C4-2B (cell line): ENCODE results near the gene GNG8.

Source experiments
- H3K27ac ChIP-seq: fragments of 450-650 bp; 2 replicates; pipeline ENCODE4 v1.5.1; 2017
- CTCF ChIP-seq: fragments of 450-650 bp; conservative IDR thresholded peaks from 2 replicates; pipeline ENCODE4 v1.5.1; 2017; ENCODE audit warnings: mild to moderate bottlenecking
- ZFX ChIP-seq: fragments of 450-650 bp; IDR thresholded peaks from 2 replicates; pipeline ENCODE4 v1.6.1; 2017

GNG8 gene

GRCh38 chr19:46598372-46598917 is 37.6 kb downstream of the GNG8 start:
- H3K27ac ChIP-seq: no peak overlapping the region
- no peak for TF ChIP-seq CTCF
- no peak for TF ChIP-seq ZFX

DNA sequence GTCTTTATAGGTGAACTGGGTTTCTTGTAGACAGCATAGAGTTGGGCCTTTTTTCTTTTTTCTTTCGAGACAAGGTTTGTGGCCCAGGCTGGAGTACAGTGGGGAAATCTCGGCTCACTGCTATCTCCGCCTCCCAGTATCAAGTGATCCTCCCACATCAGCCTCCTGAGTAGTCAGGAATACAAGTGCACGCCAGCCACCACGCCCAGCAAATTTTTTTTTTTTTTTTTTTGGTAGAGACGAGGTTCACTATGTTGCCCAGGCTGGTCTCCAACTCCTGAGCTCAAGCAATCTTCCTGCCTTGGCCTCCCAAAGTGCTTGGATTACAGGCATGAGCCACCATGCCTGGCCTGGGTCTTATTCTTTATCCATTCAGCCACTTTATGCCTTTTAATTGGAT is 40.0 kb downstream of the GNG8 start:
- no peak for TF ChIP-seq CTCF
- no peak overlapping the region for H3K27ac ChIP-seq

- TF ChIP-seq ZFX (no peak), CTCF (no peak)
- H3K27ac ChIP-seq: no peak overlapping the region
Observed at GRCh38 chr19:46591870-46592269, 44.1 kb downstream of the GNG8 start.

GRCh38 chr19:46591254-46591653 is 44.7 kb downstream of the GNG8 start:
- no peak overlapping the region for H3K27ac ChIP-seq
- TF ChIP-seq CTCF (no peak), ZFX (no peak)

DNA sequence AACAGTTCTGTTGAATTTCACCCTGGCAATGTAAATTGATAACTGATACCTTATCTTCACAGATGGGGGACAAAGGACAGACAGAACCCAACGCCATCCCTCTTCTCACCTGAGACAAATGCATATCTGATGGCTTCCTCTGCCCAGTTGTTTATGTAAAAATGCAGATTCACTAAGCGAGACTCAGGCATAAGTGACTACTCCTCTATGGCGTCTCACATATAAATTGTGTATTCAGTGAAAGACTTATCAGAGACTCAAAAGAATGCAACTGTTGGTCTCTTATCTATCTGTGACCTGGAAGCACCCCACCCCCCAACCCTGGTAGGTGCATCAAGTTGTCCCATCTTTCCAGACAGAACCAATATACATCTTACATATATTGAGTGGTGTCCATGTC is 48.1 kb downstream of the GNG8 start:
- no peak overlapping the region for H3K27ac ChIP-seq
- TF ChIP-seq CTCF (no peak), ZFX (no peak)

DNA sequence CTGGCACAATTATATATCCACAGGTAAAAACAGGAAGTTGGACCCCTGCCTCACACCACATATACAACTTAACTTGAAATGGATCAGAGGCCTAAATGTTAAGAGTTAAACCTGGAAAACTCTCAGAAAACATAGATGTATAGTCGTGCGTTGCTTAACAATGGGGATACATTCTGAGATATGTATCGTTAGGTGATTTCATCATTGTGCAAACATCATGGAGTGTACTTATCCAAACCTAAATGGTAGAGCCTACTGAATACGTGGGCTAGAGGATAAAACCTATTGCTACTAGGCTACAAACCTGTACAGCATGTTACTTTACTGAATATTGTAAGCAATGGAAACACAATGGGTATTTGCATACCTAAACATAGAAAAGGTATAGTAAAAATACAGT is 49.7 kb downstream of the GNG8 start:
- no peak for TF ChIP-seq CTCF
- TF ChIP-seq ZFX: no peak
- no peak overlapping the region for H3K27ac ChIP-seq

DNA sequence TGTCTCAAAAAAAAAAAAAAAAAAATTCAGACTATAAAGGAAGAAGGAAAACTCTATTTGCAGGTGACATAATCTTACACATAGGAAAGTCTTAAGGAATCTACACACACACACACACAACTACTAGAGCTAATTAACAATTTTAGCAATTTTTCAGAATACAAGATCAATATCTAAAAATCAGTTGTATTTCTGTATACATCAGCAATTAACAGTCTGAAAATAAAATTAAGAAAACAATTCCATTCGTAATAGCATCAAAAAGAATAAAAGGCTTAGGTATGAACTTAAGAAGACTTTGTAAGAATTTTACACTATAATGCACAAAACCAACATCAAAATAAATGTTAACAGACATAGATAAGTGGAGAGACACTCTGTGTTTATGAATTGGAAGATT is 50.5 kb downstream of the GNG8 start:
- no peak for TF ChIP-seq CTCF
- TF ChIP-seq ZFX: no peak
- no peak overlapping the region for H3K27ac ChIP-seq
